Measurements from ENCODE around the gene REEP6. TPM values are rescaled to one million over a fixed set of nuclear protein-coding genes. Genes with fewer than 3 reads are reported as not detected.

REEP6 gene
- total and polyA plus RNA-seq, 2 of the 8 experiments (the other 6 are each of a cell fraction or from before 2014, with no cell fraction given) = 12.6 to 20.7 TPM

GRCh38 chr19:1497578-1498235, 6.7 kb downstream of the REEP6 start:
- Histone ChIP-seq H3K79me1 (ENCODE audit: low read depth, low read length) (no peaks in the 10 kb centered on the region), H3K9me3 (ENCODE audit: insufficient read depth in 2 of 2, low read depth in 1 of 2, low read length in 1 of 2) (peaks cover 5 to 11% of the 10 kb centered on the region in 2 experiments; a peak in 2 of 4 replicates), H2BK12ac (ENCODE audit: low read depth, low read length) (no peak overlapping the region), H3K4me1 (replicated peaks in 1 of 4; ENCODE audit: control insufficient read depth in 3 of 4, insufficient read depth in 4 of 4, low read length in 3 of 4) (no peaks in the 10 kb centered on the region; a peak in 2 of 7 replicates), H3K4me2 (ENCODE audit: insufficient read depth in 1 of 2, low read depth in 2 of 2, low read length in 2 of 2) (no peak overlapping the region), H2BK5ac (ENCODE audit: low read depth, low read length) (no peak overlapping the region), H3K14ac (ENCODE audit: insufficient read length) (no peak overlapping the region), H2AFZ (ENCODE audit: low read length) (no peak overlapping the region), H2BK15ac (ENCODE audit: low read length) (no peak overlapping the region), H4K91ac (replicated peaks; ENCODE audit: insufficient read length, low read length) (no peak overlapping the region), H2BK120ac (replicated peaks; ENCODE audit: low read depth, low read length) (no peak overlapping the region), H3K23me2 (ENCODE audit: low read depth, low read length) (peaks cover 4% of the 10 kb centered on the region), H3K79me2 (ENCODE audit: control insufficient read depth in 1 of 2, insufficient read depth in 2 of 2, low read length in 2 of 2) (no peaks in the 10 kb centered on the region), H3K36me3 (ENCODE audit: control insufficient read depth in 2 of 4, insufficient read depth in 4 of 4, low read length in 3 of 4) (no peaks in the 10 kb centered on the region), H3K18ac (ENCODE audit: extremely low read depth, low read length) (no peak overlapping the region), H3K56ac (replicated peaks; ENCODE audit: insufficient read length, low read depth, low read length) (no peak overlapping the region), H3K27ac (ENCODE audit: low read depth, low read length) (no peak overlapping the region), H3K9ac (replicated peaks in 1 of 4; ENCODE audit: extremely low read depth in 1 of 4, low read depth in 3 of 4, low read length in 3 of 4) (no peak overlapping the region), H4K5ac (ENCODE audit: insufficient read length, low read depth, low read length) (no peak overlapping the region), H3K23ac (ENCODE audit: insufficient read length) (no peak overlapping the region), H3K4me3 (ENCODE audit: extremely low read depth in 1 of 4, insufficient read depth in 2 of 4, low read depth in 3 of 4, low read length in 4 of 4) (no peak overlapping the region), H4K8ac (ENCODE audit: extremely low read depth, insufficient read depth, low read length) (no peak overlapping the region), H2AK5ac (ENCODE audit: low read depth, low read length) (no peak overlapping the region), H4K20me1 (replicated peaks in 1 of 2; ENCODE audit: control insufficient read depth in 1 of 2, insufficient read depth in 2 of 2, low read length in 2 of 2) (peaks cover 0 to 5% of the 10 kb centered on the region in 2 experiments), H3K27me3 (replicated peaks in 1 of 4; ENCODE audit: control insufficient read depth in 3 of 4, extremely low read depth in 1 of 4, insufficient read depth in 3 of 4, low read length in 3 of 4) (peaks cover 0 to 4% (median under 1%) of the 10 kb centered on the region in 4 experiments; a peak in 3 of 7 replicates), H2BK20ac (ENCODE audit: low read length) (no peak overlapping the region), H3K4ac (replicated peaks; ENCODE audit: insufficient read length, low read depth, low read length) (no peak overlapping the region)
- CTCF ChIA-PET (ENCODE audit: partially characterized antibody) = interaction anchor here (0.8 kb wide), 1 partner anchor 49 kb away, joined by 4 read pairs; no protein-coding TSS in a partner anchor
- no peak for DNase-seq (ENCODE audit: low read depth in 1 of 2, low spot score in 2 of 2)
- POLR2A ChIA-PET (ENCODE audit: partially characterized antibody) = no interaction called here
- 94% methylated on average over 25 of the region's 25 CpGs; no CpG with 5 or more reads in 1 of the 2 experiments for WGBS, 2 experiments (ENCODE audit: extremely low coverage in 1 of 2, insufficient coverage in 1 of 2, insufficient read length in 1 of 2, insufficient replicate concordance in 2 of 2, low coverage in 1 of 2, low lambda C conversion rate in 2 of 2, missing lambda C conversion rate in 1 of 2)
- no peak for FAIRE-seq
- TF ChIP-seq ZNF274 (IDR thresholded peaks at IDR 0.05; ENCODE audit: borderline replicate concordance, extremely low read depth, low read length) (no peak), SP1 (IDR thresholded peaks at IDR 0.05; ENCODE audit: low read depth, low read length) (no peak), ASH2L (IDR thresholded peaks at IDR 0.05; ENCODE audit: low read length) (no peak), CTCF (IDR thresholded peaks at IDR 0.05; ENCODE audit: control extremely low read depth in 1 of 3, insufficient read depth in 1 of 3, low read depth in 1 of 3, low read length in 3 of 3) (no peak), ATF2 (IDR thresholded peaks at IDR 0.05; ENCODE audit: low read length) (no peak), MAFK (IDR thresholded peaks at IDR 0.05; ENCODE audit: low read depth, low read length) (no peak), BRCA1 (IDR thresholded peaks at IDR 0.05; ENCODE audit: low read depth, low read length) (no peak), SAP30 (IDR thresholded peaks at IDR 0.05; ENCODE audit: insufficient read depth, insufficient replicate concordance, low read length) (no peak), SIRT6 (IDR thresholded peaks at IDR 0.05; ENCODE audit: low read length) (no peak)

Measured in H1 (cell line).